T47D (cell line): ENCODE data around the gene DUSP7.

ENCODE experiments used
- DNase-seq, 2 experiments: peaks; one replicate each; pipeline versions ENCODE4 v3.0.0 to v3.0.0-alpha.2; 2011 to 2012; ENCODE audit warnings: low read depth in 1 of 2, low spot score in 1 of 2
- JUND ChIP-seq: IDR thresholded peaks from 2 replicates; pipeline ENCODE4 v1.6.1; 2012; ENCODE audit warnings: low read depth
- in situ Hi-C: cut with HindIII; loops from 2 replicates; pipeline ENCODE4 v1.10.0; 2016; ENCODE audit warnings: low sequenced_read_pairs, low pct_unique_long_range_greater_than_20kb

DUSP7 gene

GRCh38 chr3:52090933-52091468, 34.6 kb upstream of the DUSP7 start:
- TF ChIP-seq JUND = no peak
- in situ Hi-C loops = no loop called here
- no peak for DNase-seq

DNA sequence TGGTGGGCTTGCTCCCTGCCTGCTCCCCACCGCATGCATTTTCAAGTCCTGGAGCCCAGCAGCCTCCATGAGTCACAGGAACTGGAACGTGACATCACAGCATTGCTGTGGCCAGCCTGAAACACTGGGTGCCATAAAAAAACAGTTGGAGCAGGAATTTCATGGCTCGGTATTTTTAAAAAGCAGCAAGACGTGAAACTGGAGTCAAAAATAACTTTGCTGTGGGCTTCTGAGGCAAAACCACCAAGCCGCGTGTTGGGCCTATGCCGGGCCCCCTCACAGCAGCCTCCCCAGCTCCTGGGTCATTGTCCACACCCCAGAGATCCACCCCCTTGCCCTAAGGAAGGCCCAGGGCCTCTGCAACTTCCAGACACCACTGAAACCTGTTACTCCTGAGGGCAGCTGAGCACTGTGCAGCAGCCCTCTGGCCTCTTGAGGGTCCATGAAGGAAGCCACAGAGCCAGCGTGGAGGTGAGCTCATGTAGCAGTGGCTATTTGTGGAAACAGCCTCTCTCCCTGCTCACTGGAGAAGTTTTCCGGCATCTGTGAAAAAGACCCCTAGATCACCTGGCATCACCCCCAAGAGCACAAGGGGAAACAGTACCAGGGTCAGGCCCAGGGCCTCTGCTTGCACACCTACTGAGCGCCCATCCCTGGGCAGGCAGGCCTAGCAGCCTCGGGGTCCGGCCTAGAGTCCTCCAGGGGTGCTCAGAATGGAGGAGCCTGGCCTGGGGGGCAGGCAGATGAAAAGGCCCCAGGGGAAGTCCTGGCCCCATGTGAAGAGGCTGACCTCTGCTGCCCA, 34.0 kb upstream of the DUSP7 start:
- in situ Hi-C loops = no loop called here
- DNase-seq = no peak

DNA sequence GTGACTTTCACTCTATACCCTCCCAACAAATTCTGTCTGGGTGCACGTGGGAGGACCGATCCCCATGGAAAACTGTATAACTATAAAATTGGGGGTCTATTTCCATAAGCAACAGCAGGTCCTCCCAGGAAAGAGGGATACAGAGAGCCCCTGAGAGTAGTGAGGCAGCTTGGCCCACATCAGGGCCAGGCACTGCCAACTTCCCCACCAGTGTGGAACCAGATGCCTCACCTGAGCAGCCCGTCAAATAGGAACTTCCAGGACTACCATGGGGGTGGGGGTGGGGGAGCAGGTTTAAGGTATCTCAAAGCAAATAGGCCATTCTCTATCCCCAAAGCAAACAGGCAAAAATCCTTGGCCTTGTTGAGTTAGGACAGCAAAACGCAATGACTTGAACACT, 33.3 kb upstream of the DUSP7 start:
- in situ Hi-C loops = no loop called here
- TF ChIP-seq JUND = no peak
- DNase-seq = no peak

More for the DNA sequence above, 34.0 kb upstream of the DUSP7 start:
- no peak for TF ChIP-seq JUND

GRCh38 chr3:52088445-52089367, 32.3 kb upstream of the DUSP7 start:
- no peak for TF ChIP-seq JUND
- DNase-seq = no peak
- in situ Hi-C loops = no loop called here

- in situ Hi-C loops = no loop called here
- DNase-seq = no peak
- no peak for TF ChIP-seq JUND
Measured at GRCh38 chr3:52087731-52088130, 31.4 kb upstream of the DUSP7 start.

GRCh38 chr3:52086976-52087663, 30.7 kb upstream of the DUSP7 start:
- DNase-seq = no peak
- no peak for TF ChIP-seq JUND
- in situ Hi-C loops = no loop called here

DNA sequence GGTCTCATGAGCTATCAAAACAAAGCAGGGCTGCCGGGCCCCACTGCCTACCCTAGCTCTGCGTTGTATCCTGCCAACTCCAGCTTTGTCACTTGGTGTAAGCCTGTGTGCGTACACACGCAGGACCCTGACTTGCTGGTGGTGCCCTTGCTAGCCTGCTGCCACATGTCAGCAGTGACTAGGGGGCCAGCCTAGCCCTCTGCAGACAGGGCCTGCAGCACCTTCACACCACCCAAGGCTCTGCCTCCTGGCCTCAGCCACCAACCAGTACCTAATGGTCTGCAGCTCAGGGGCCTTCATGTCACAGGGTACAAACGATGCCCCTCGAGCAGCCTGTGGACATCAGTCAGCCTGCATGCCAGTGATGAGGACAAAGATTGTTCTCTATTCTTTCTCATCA, 30.1 kb upstream of the DUSP7 start:
- TF ChIP-seq JUND = no peak
- in situ Hi-C loops = no loop called here
- no peak for DNase-seq

- DNase-seq = no peak
- in situ Hi-C loops = no loop called here
- TF ChIP-seq JUND = no peak
Measured at GRCh38 chr3:52085681-52086282, 29.4 kb upstream of the DUSP7 start.

GRCh38 chr3:52084954-52085680, 28.7 kb upstream of the DUSP7 start:
- no peak for TF ChIP-seq JUND
- DNase-seq = no peak
- in situ Hi-C loops = no loop called here

DNA sequence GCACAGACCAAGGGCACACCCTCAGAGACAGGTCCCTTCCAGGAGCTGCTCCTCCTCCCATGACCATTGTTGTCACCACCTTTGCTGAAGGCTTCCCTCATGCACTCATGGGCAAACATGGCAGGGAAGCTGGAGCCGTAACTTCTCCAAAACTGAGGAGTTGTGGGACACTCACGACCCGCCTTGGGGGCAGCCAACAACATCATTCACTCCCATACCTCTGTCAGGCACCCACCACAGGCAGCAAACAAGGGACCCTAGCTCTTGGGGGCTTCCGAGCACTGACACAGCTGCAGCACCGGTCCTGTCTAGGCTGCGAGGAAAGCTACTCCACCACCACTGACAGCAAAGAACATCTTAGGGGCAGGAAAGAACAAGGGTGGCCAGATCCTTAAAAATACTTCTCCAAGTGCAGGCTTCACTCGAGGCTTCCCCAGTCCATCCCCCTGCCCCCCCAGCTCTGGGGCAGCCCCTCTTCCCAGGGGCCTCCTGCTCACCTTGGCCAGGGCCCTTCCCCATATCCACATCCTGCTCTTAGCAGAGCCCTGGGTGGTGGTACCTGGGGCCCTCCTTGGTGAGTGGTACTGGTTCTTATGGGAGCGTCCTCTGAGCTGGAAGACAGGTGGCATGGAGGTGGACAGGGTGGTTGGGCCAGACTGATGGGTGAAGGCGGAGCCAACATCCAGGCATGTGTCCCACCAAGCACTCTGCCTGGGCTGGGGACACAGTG, 28.0 kb upstream of the DUSP7 start:
- TF ChIP-seq JUND = no peak
- in situ Hi-C loops = no loop called here
- no peak for DNase-seq

- no peak for TF ChIP-seq JUND
- in situ Hi-C loops = no loop called here
- DNase-seq = no peak
Measured at GRCh38 chr3:52083556-52084087, 27.3 kb upstream of the DUSP7 start.
